Measurements from ENCODE around the gene NRIP1. TPM values are rescaled to one million over a fixed set of nuclear protein-coding genes. Genes with fewer than 3 reads are reported as not detected.

NRIP1 gene
- total and polyA plus RNA-seq, 10 of the 15 experiments (the other 5 are each of a cell fraction or from before 2014, with no cell fraction given), result 2.9 to 26.1 (median 9.3) TPM

GRCh38 chr21:15006594-15007230 lies 58.1 kb downstream of the NRIP1 start:
- H2AFZ ChIP-seq (ENCODE audit: control insufficient read depth, low read depth, low read length), result no peak overlapping the region
- no peak overlapping the region for H3K4me2 ChIP-seq (ENCODE audit: control insufficient read depth, insufficient read depth)
- ChIA-PET RAD21 (ENCODE audit: unreplicated experiment) (no interaction called here), POLR2A (no interaction called here), SMC1A (ENCODE audit: uncharacterized antibody, unreplicated experiment) (interaction anchor here (0.9 to 1.3 kb wide), 2 partner anchors 20 to 23 kb away, joined by 3 read pairs; no protein-coding TSS in a partner anchor), CTCF (no interaction called here)
- H3K4me1 ChIP-seq (ENCODE audit: control insufficient read depth, insufficient read depth, low read length), result no peaks in the 10 kb centered on the region
- intact Hi-C loops (cut with micrococcal nuclease; ENCODE audit: unreplicated experiment) (no loop called here), in situ Hi-C loops (cut with MboI) (no loop called here)
- H3K4me3 ChIP-seq, result no peak overlapping the region
- H3K9ac ChIP-seq (ENCODE audit: control insufficient read depth, insufficient read depth, low read length), result no peak overlapping the region
- peaks cover 0 to 2% of the 10 kb centered on the region in 2 experiments; a peak in 1 of 4 replicates for H3K36me3 ChIP-seq (ENCODE audit: control insufficient read depth in 2 of 2, insufficient read depth in 2 of 2, low read length in 1 of 2)
- FAIRE-seq, result no peak
- H3K9me3 ChIP-seq (replicated peaks; ENCODE audit: control insufficient read depth, insufficient read depth, low read length), result no peaks in the 10 kb centered on the region
- no peaks in the 10 kb centered on the region for H4K20me1 ChIP-seq (ENCODE audit: control insufficient read depth, insufficient read depth)
- DNase-seq (ENCODE audit: low read depth, low spot score), result no peak
- H3K27ac ChIP-seq (ENCODE audit: control insufficient read depth, insufficient read depth), result no peak overlapping the region
- H3K79me2 ChIP-seq (ENCODE audit: control insufficient read depth, insufficient read depth, low read length), result no peaks in the 10 kb centered on the region
- no TSS peak for BruUV-seq (replicated peaks)
- no peaks in the 10 kb centered on the region for H3K27me3 ChIP-seq (replicated peaks in 1 of 2; ENCODE audit: control insufficient read depth in 2 of 2, insufficient read depth in 2 of 2, low read length in 1 of 2)
- TF ChIP-seq ZZZ3 (IDR thresholded peaks at IDR 0.05; ENCODE audit: control insufficient read depth, insufficient read length, low read depth) (no peak), CBFB (IDR thresholded peaks at IDR 0.05; ENCODE audit: low read depth) (no peak), PRDM15 (CRISPR knock-in tag; IDR thresholded peaks at IDR 0.05) (no peak), PML (IDR thresholded peaks at IDR 0.05; ENCODE audit: low read length) (no peak), RAD21 (IDR thresholded peaks at IDR 0.05; ENCODE audit: insufficient read depth, low read depth, low read length) (no peak), SMC3 (IDR thresholded peaks at IDR 0.05; ENCODE audit: borderline replicate concordance, low read length) (no peak), POLR2A (IDR thresholded peaks at IDR 0.05; ENCODE audit: low read depth, low read length) (no peak), EED (IDR thresholded peaks at IDR 0.05; ENCODE audit: low read depth) (no peak), IRF3 (IDR thresholded peaks at IDR 0.05) (no peak), RBBP5 (conservative IDR thresholded peaks at IDR 0.05) (no peak), CEBPB (IDR thresholded peaks at IDR 0.05; ENCODE audit: borderline replicate concordance in 1 of 2, low read depth in 2 of 2, low read length in 2 of 2) (no peak)
- no peak for ATAC-seq
- 78% methylated on average over 2 of the region's 2 CpGs for WGBS (ENCODE audit: insufficient coverage, insufficient replicate concordance, low lambda C conversion rate, missing lambda C conversion rate)

Data from GM12878 (cell line).